ENCODE measurements around the gene B3GNT8. TPM values are rescaled to one million over a fixed set of nuclear protein-coding genes. Genes with fewer than 3 reads are reported as not detected.
"Not testable (repeated sequence)": the region's sequence is repeated elsewhere in the genome, so short reads cannot be mapped to it uniquely, and the experiment has no call there.

The B3GNT8 gene
- total RNA-seq, 1 donor from 2014 or later: 2.1 TPM

DNA sequence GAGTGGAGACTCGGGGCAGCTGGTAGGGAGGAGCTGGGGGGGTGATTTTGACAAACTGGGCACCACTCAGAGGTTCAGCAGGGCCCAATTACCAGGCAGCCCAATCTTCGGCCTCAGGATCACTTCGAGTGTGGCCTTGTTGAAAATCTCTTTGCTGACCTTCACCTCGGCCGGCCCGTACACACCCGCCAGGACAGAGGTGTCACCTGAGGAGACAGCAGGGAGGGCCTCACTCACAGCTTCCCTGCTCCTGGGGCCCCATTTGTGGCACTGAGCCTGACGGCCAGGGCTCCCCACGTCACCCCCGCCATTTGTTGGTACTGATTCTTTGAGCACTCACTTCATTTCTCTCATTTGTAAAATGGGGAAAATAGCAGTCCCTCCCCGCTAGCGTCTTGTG is 34.4 kb downstream of the B3GNT8 start:
- no peak for DNase-seq (ENCODE audit: low read depth)

- no peak for DNase-seq (ENCODE audit: low read depth)
Measured at GRCh38 chr19:41391618-41392017, 35.6 kb downstream of the B3GNT8 start.

GRCh38 chr19:41386442-41386841 is 40.7 kb downstream of the B3GNT8 start:
- no peak for DNase-seq (ENCODE audit: low read depth)

GRCh38 chr19:41384351-41384750 is 42.8 kb downstream of the B3GNT8 start:
- DNase-seq (ENCODE audit: low read depth): peak; percentile 47

- not testable (repeated sequence) for DNase-seq (ENCODE audit: low read depth)
Measured at GRCh38 chr19:41381536-41381935, 45.6 kb downstream of the B3GNT8 start.

DNA sequence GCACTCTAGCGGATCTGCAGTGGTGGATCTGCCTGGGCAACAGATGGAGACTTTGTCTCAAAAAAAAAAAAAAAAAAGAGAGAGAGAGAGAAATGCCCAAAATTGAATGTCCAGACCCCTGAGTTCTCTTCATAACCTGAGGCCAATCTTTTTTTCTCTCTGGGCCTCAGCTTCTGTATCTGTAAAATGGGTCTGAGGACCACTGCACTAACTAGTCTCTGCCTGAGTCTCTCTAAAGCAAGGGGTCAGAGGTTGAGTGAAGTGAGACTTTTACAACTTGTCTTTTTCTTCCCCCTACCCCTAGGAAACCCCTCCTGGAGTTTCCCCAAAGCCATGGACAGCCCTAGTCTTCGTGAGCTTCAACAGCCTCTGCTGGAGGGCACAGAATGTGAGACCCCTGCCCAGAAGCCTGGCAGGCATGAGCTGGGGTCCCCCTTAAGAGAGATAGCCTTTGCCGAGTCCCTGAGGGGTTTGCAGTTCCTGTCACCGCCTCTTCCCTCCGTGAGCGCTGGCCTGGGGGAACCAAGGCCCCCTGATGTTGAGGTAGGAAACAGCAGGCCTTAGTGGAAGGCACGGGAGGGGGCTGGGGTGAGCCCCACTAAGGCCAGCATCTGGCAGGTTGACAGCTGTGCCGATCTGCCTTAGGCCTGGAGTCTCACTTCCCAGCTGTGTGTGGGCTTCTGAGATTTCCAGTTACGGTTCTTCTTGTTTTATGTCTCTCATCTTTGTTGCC is 49.0 kb downstream of the B3GNT8 start:
- no peak for DNase-seq (ENCODE audit: low read depth)

GRCh38 chr19:41376998-41377365 is 50.2 kb downstream of the B3GNT8 start:
- no peak for DNase-seq (ENCODE audit: low read depth)

- peak; percentile 49 for DNase-seq (ENCODE audit: low read depth)
Measured at GRCh38 chr19:41376241-41376997, 50.8 kb downstream of the B3GNT8 start, which contains the start of gene TMEM91. TMEM91 (plus strand) TSS chr19:41376533; CDS start chr19:41378310, 1,777 bp downstream.

Other genes with a start within 250 kb of the B3GNT8 start
- gene CYP2S1, start 234.2 kb downstream of the B3GNT8 start, total RNA-seq: 2.2 and 3.1 TPM in 2 replicates
- gene AXL, start 208.2 kb downstream of the B3GNT8 start, total RNA-seq: 151 and 220 TPM in 2 replicates
- 68.1 and 131 TPM in 2 replicates for gene HNRNPUL1, start 163.0 kb downstream of the B3GNT8 start, total RNA-seq
- gene CCDC97, start 117.2 kb downstream of the B3GNT8 start, total RNA-seq: 5.2 and 15.0 TPM in 2 replicates
- gene TGFB1, start 73.5 kb downstream of the B3GNT8 start, total RNA-seq: 4.9 and 44.8 TPM in 2 replicates
- gene B9D2, start 63.2 kb downstream of the B3GNT8 start, total RNA-seq: 7.4 and 10.1 TPM in 2 replicates
- gene TMEM91, start 50.8 kb downstream of the B3GNT8 start, total RNA-seq: 3.0 and 9.0 TPM in 2 replicates
- 5.2 and 8.2 TPM in 2 replicates for gene EXOSC5, start 30.0 kb downstream of the B3GNT8 start, total RNA-seq
- gene BCKDHA, start 29.6 kb downstream of the B3GNT8 start, total RNA-seq: 35.9 and 73.1 TPM in 2 replicates
- gene DMAC2, start 12.5 kb upstream of the B3GNT8 start, total RNA-seq: 39.8 and 58.4 TPM in 2 replicates
- gene ERICH4, start 15.8 kb upstream of the B3GNT8 start, total RNA-seq: not detected in 2 replicates
- not detected in 2 replicates for gene CEACAM21, start 148.8 kb upstream of the B3GNT8 start, total RNA-seq
- gene CEACAM4, start 199.7 kb upstream of the B3GNT8 start, total RNA-seq: not detected in 2 replicates

Data from renal cortical epithelial cell (primary cell).